H9 (cell line): Measurements from ENCODE around the gene ARHGAP15. TPM values are rescaled to one million over a fixed set of nuclear protein-coding genes. Genes with fewer than 3 reads are reported as not detected.

Source experiments
- DNase-seq: peaks from one replicate; pipeline ENCODE4 v3.0.0-alpha.2; 2017
- H2AFZ ChIP-seq: one replicate; pipeline ENCODE4 v1.6.1; 2013; ENCODE audit warnings: mild to moderate bottlenecking, low read length, control low read depth, moderate library complexity
- H2AK5ac ChIP-seq: 2 replicates; pipeline ENCODE4 v1.6.1; 2013; ENCODE audit warnings: low read length, control low read depth, mixed read lengths; ENCODE audit not compliant: insufficient read length
- H2BK120ac ChIP-seq: one replicate; pipeline ENCODE4 v1.6.1; 2013; ENCODE audit warnings: low read depth, mild to moderate bottlenecking, low read length, control low read depth, inconsistent platforms; ENCODE audit not compliant: poor library complexity, severe bottlenecking
- H2BK12ac ChIP-seq: 2 replicates; pipeline ENCODE4 v1.6.1; 2013; ENCODE audit warnings: low read length, control low read depth, mixed read lengths, low read depth; ENCODE audit not compliant: insufficient read length
- H2BK15ac ChIP-seq: 2 replicates; pipeline ENCODE4 v1.6.1; 2013; ENCODE audit warnings: low read depth, low read length, control low read depth
- H2BK20ac ChIP-seq: one replicate; pipeline ENCODE4 v1.6.1; 2013; ENCODE audit warnings: low read depth, mild to moderate bottlenecking, low read length, control low read depth, inconsistent platforms; ENCODE audit not compliant: poor library complexity, severe bottlenecking
- H2BK5ac ChIP-seq: 2 replicates; pipeline ENCODE4 v1.6.1; 2013; ENCODE audit warnings: low read length, control low read depth, mixed read lengths; ENCODE audit not compliant: insufficient read length
- H3K14ac ChIP-seq: 2 replicates; pipeline ENCODE4 v1.6.1; 2013; ENCODE audit warnings: low read length, control low read depth; ENCODE audit not compliant: insufficient read depth
- H3K18ac ChIP-seq: 2 replicates; pipeline ENCODE4 v1.6.1; 2013; ENCODE audit warnings: low read depth, mild to moderate bottlenecking, mixed read lengths, low read length, control low read depth; ENCODE audit not compliant: insufficient read length
- H3K23ac ChIP-seq: 2 replicates; pipeline ENCODE4 v1.6.1; 2013; ENCODE audit warnings: low read length, control low read depth, mixed read lengths, low read depth; ENCODE audit not compliant: insufficient read length
- H3K23me2 ChIP-seq: 2 replicates; pipeline ENCODE4 v1.6.1; 2013; ENCODE audit warnings: low read depth, mild to moderate bottlenecking, mixed read lengths, low read length, control low read depth; ENCODE audit not compliant: insufficient read length, poor library complexity, severe bottlenecking
- H3K27ac ChIP-seq: 2 replicates; pipeline ENCODE4 v1.5.1; 2013; ENCODE audit warnings: low read length, control low read depth, mixed read lengths, low read depth; ENCODE audit not compliant: insufficient read length
- H3K27me3 ChIP-seq: 2 replicates; pipeline ENCODE4 v1.6.1; 2013; ENCODE audit warnings: low read length, control low read depth, inconsistent platforms; ENCODE audit not compliant: insufficient read depth
- H3K4ac ChIP-seq: 2 replicates; pipeline ENCODE4 v1.6.1; 2013; ENCODE audit warnings: low read depth, mild to moderate bottlenecking, control low read depth, inconsistent platforms, low read length, moderate library complexity
- H3K4me1 ChIP-seq: 2 replicates; pipeline ENCODE4 v1.6.1; 2013; ENCODE audit warnings: low read length, control low read depth, inconsistent platforms; ENCODE audit not compliant: insufficient read depth
- H3K4me2 ChIP-seq: 2 replicates; pipeline ENCODE4 v1.6.1; 2013; ENCODE audit warnings: low read length, control low read depth, mixed read lengths; ENCODE audit not compliant: insufficient read length, insufficient read depth
- H3K56ac ChIP-seq: 2 replicates; pipeline ENCODE4 v1.6.1; 2013; ENCODE audit warnings: low read depth, mild to moderate bottlenecking, mixed read lengths, low read length, control low read depth; ENCODE audit not compliant: insufficient read length
- H3K79me1 ChIP-seq: 2 replicates; pipeline ENCODE4 v1.6.1; 2013; ENCODE audit warnings: low read depth, mild to moderate bottlenecking, moderate library complexity, low read length, control low read depth, inconsistent platforms; ENCODE audit not compliant: insufficient read depth, poor library complexity, severe bottlenecking
- H3K79me2 ChIP-seq: 2 replicates; pipeline ENCODE4 v1.6.1; 2013; ENCODE audit warnings: low read length, control low read depth, inconsistent platforms; ENCODE audit not compliant: insufficient read depth
- H3K9ac ChIP-seq: 2 replicates; pipeline ENCODE4 v1.6.1; 2013; ENCODE audit warnings: low read length, control low read depth, mixed read lengths; ENCODE audit not compliant: insufficient read length; ENCODE audit errors: extremely low read depth
- H3K9me3 ChIP-seq: one replicate; pipeline ENCODE4 v1.6.1; 2013; ENCODE audit warnings: low read depth, low read length, inconsistent platforms; ENCODE audit not compliant: control insufficient read depth
- H3T11ph ChIP-seq: one replicate; pipeline ENCODE4 v1.6.1; 2013; ENCODE audit warnings: mild to moderate bottlenecking, low read length, control low read depth, inconsistent platforms
- H4K20me1 ChIP-seq: one replicate; pipeline ENCODE4 v1.6.1; 2013; ENCODE audit not compliant: control insufficient read depth, insufficient read length, insufficient read depth
- H4K5ac ChIP-seq: 2 replicates; pipeline ENCODE4 v1.6.1; 2013; ENCODE audit warnings: low read depth, mild to moderate bottlenecking, mixed read lengths, low read length, control low read depth; ENCODE audit not compliant: insufficient read length
- H4K8ac ChIP-seq: replicated peaks from 2 replicates; pipeline ENCODE4 v1.6.1; 2013; ENCODE audit warnings: low read length, control low read depth, mixed read lengths, low read depth; ENCODE audit not compliant: insufficient read length
- H4K91ac ChIP-seq: 2 replicates; pipeline ENCODE4 v1.6.1; 2013; ENCODE audit warnings: low read depth, mild to moderate bottlenecking, moderate library complexity, mixed read lengths, low read length, control low read depth; ENCODE audit not compliant: insufficient read length
- H3K27ac Mint-ChIP-seq, 3 experiments: 2 replicates in 2 of 3; 3 replicates in 1 of 3; pipeline ENCODE4 v1.8.0; 2020 to 2021; ENCODE audit warnings: mixed read lengths in 3 of 3, mild to moderate bottlenecking in 1 of 3, moderate library complexity in 1 of 3
- H3K27me3 Mint-ChIP-seq: 2 replicates; pipeline ENCODE4 v1.8.0; 2021; ENCODE audit warnings: low read depth, mild to moderate bottlenecking, moderate library complexity, mixed read lengths
- H3K36me3 Mint-ChIP-seq, 3 experiments: 2 replicates in 2 of 3; 3 replicates in 1 of 3; pipeline ENCODE4 v1.8.0; 2020 to 2021; ENCODE audit warnings: low read depth in 3 of 3, mixed read lengths in 3 of 3; ENCODE audit not compliant: insufficient read depth in 1 of 3
- H3K4me1 Mint-ChIP-seq, 2 experiments: 2 replicates each; pipeline ENCODE4 v1.8.0; 2020; ENCODE audit warnings: mixed read lengths in 2 of 2
- H3K4me3 Mint-ChIP-seq, 2 experiments: 2 replicates in 1 of 2; 3 replicates in 1 of 2; pipeline ENCODE4 v1.8.0; 2020 to 2021; ENCODE audit warnings: mild to moderate bottlenecking in 2 of 2, mixed read lengths in 2 of 2, moderate library complexity in 1 of 2
- H3K9me3 Mint-ChIP-seq, 2 experiments: 2 replicates in 1 of 2; 3 replicates in 1 of 2; pipeline ENCODE4 v1.8.0; 2020; ENCODE audit warnings: mild to moderate bottlenecking in 2 of 2, mixed read lengths in 2 of 2, moderate library complexity in 1 of 2
- WGBS: extraction: QIAGEN DNeasy Blood & Tissue Kit; methylation state at CpG from one replicate; pipeline ENCODE4 v1.1.7; 2013; ENCODE audit warnings: missing lambda C conversion rate, low lambda C conversion rate, mixed read lengths; ENCODE audit not compliant: insufficient read length; ENCODE audit errors: extremely low coverage; 5-methylcytosine and 5-hydroxymethylcytosine counted together
- total RNA-seq: library from RNA; stranded (reverse); gene quantifications from 2 replicates; pipeline ENCODE4 v1.2.1, GENCODE V29; 2021
- TF ChIP-seq, protein P1 (sequence below): fragments of 200-600 bp; sonication (generic); conservative IDR thresholded peaks from 3 replicates; pipeline ENCODE4 v1.8.0; 2021; ENCODE audit warnings: antibody characterized with exemption, mild to moderate bottlenecking

The ARHGAP15 gene
- total RNA-seq, 1 experiment from 2014 or later, result not detected

- Histone ChIP-seq H3K23me2 (no peaks in the 10 kb centered on the region), H3K27ac (no peak overlapping the region), H2BK20ac (no peak overlapping the region), H3K9me3 (no peaks in the 10 kb centered on the region), H4K91ac (no peak overlapping the region), H2AK5ac (no peak overlapping the region), H3K9ac (no peak overlapping the region), H3K27me3 (no peaks in the 10 kb centered on the region), H3K4me1 (no peaks in the 10 kb centered on the region), H2BK15ac (no peak overlapping the region), H3K4ac (no peak overlapping the region), H4K5ac (no peak overlapping the region), H3K18ac (no peak overlapping the region), H4K20me1 (no peaks in the 10 kb centered on the region), H3K23ac (no peak overlapping the region), H3K79me1 (no peaks in the 10 kb centered on the region), H2BK12ac (no peak overlapping the region), H3K56ac (no peak overlapping the region), H3K79me2 (no peaks in the 10 kb centered on the region), H3T11ph (no peak overlapping the region), H4K8ac (no peak overlapping the region), H2BK5ac (no peak overlapping the region), H3K14ac (no peak overlapping the region), H3K4me2 (no peak overlapping the region), H2BK120ac (no peak overlapping the region), H2AFZ (no peak overlapping the region)
- H3K27ac Mint-ChIP-seq, result no peak overlapping the region; a peak in 1 of 7 replicates
- no peaks in the 10 kb centered on the region for H3K9me3 Mint-ChIP-seq
- H3K4me3 Mint-ChIP-seq, result no peak overlapping the region
- no peak for DNase-seq
- H3K27me3 Mint-ChIP-seq, result no peaks in the 10 kb centered on the region
- H3K36me3 Mint-ChIP-seq, result no peaks in the 10 kb centered on the region; a peak in 1 of 7 replicates
- H3K4me1 Mint-ChIP-seq, result no peaks in the 10 kb centered on the region
- no CpG with 5 or more reads among the region's 2 CpGs for WGBS
- TF ChIP-seq, protein P1, sequence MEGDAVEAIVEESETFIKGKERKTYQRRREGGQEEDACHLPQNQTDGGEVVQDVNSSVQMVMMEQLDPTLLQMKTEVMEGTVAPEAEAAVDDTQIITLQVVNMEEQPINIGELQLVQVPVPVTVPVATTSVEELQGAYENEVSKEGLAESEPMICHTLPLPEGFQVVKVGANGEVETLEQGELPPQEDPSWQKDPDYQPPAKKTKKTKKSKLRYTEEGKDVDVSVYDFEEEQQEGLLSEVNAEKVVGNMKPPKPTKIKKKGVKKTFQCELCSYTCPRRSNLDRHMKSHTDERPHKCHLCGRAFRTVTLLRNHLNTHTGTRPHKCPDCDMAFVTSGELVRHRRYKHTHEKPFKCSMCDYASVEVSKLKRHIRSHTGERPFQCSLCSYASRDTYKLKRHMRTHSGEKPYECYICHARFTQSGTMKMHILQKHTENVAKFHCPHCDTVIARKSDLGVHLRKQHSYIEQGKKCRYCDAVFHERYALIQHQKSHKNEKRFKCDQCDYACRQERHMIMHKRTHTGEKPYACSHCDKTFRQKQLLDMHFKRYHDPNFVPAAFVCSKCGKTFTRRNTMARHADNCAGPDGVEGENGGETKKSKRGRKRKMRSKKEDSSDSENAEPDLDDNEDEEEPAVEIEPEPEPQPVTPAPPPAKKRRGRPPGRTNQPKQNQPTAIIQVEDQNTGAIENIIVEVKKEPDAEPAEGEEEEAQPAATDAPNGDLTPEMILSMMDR, result no peak
Observed at GRCh38 chr2:143617803-143618415, 488.7 kb downstream of the ARHGAP15 start.
